Gastroesophageal sphincter (tissue), 3 donors: ENCODE results near the gene VPS13C.

ENCODE experiments used
- EP300 ChIP-seq: sonication (generic); formaldehyde crosslinking; IDR thresholded peaks from one replicate; pipeline ENCODE4 v1.6.1; 2017; ENCODE audit warnings: antibody characterized with exemption, mild to moderate bottlenecking
- POLR2AphosphoS5 ChIP-seq: sonication (generic); formaldehyde crosslinking; IDR thresholded peaks from one replicate; pipeline ENCODE4 v1.6.1; 2017; ENCODE audit warnings: antibody characterized with exemption
- TF ChIP-seq, protein P1 (sequence below), 4 experiments: fragments of 200-600 bp in 2 of 4; fragments of 450-650 bp in 2 of 4; sonication (generic) in 1 of 4; IDR thresholded peaks; one replicate each; pipeline ENCODE4 v1.5.1; 2017 to 2019; ENCODE audit warnings: antibody characterized with exemption in 4 of 4, mild to moderate bottlenecking in 2 of 4, moderate library complexity in 2 of 4

DNA sequence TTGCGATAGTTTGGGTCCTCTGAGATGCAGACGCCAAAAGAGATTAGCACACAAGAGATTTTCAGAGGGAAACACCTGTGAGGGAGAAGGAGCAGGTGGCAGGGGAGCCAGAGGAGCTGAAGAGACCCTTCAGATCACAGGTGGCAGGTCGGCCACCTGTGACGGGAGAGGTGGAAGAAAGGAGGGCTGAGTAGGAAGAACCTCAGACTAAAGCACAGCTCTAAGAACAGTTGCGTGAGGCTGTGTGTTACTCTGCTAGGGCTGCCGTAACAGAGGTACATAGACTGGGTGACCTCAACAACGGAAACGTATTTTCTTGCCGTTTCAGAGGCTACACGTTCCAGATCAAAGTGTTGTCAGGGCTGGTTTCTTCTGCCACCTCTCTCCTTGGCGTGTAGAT lies 45.0 kb upstream of the VPS13C start:
- TF ChIP-seq, protein P1, sequence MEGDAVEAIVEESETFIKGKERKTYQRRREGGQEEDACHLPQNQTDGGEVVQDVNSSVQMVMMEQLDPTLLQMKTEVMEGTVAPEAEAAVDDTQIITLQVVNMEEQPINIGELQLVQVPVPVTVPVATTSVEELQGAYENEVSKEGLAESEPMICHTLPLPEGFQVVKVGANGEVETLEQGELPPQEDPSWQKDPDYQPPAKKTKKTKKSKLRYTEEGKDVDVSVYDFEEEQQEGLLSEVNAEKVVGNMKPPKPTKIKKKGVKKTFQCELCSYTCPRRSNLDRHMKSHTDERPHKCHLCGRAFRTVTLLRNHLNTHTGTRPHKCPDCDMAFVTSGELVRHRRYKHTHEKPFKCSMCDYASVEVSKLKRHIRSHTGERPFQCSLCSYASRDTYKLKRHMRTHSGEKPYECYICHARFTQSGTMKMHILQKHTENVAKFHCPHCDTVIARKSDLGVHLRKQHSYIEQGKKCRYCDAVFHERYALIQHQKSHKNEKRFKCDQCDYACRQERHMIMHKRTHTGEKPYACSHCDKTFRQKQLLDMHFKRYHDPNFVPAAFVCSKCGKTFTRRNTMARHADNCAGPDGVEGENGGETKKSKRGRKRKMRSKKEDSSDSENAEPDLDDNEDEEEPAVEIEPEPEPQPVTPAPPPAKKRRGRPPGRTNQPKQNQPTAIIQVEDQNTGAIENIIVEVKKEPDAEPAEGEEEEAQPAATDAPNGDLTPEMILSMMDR (IDR thresholded peaks at IDR 0.05) = no peak
- TF ChIP-seq EP300 = no peak
- no peak for TF ChIP-seq POLR2AphosphoS5
